Calu3 (cell line): Measurements from ENCODE around the gene SCEL. TPM values are rescaled to one million over a fixed set of nuclear protein-coding genes. Genes with fewer than 3 reads are reported as not detected.
A peak's percentile ranks its signal among the peaks of the same experiment; 100 is the strongest.

Experiments
- BruUV-seq: library from RNA; stranded (reverse); fragments of 400-500 nt; replicated peaks from 2 replicates; lab custom pipeline; 2021; lab: Mats Ljungman, UMichigan
- CTCF ChIA-PET: fragments of 300-600 bp; sonication (Branson Sonifier 250); formaldehyde crosslinking; loops from one replicate; lab custom pipeline; 2022; ENCODE audit warnings: antibody characterized with exemption; lab: Charles Lee
- DNase-seq: peaks from one replicate; pipeline ENCODE4 v3.0.0; 2022
- H3K27ac Mint-ChIP-seq: one replicate; pipeline ENCODE4 v1.8.0; 2022; ENCODE audit warnings: mixed read lengths; ENCODE audit not compliant: unreplicated experiment
- H3K27me3 Mint-ChIP-seq: one replicate; pipeline ENCODE4 v1.8.0; 2022; ENCODE audit warnings: mixed read lengths; ENCODE audit not compliant: unreplicated experiment
- H3K36me3 Mint-ChIP-seq: one replicate; pipeline ENCODE4 v1.8.0; 2022; ENCODE audit warnings: mild to moderate bottlenecking, moderate library complexity, mixed read lengths; ENCODE audit not compliant: insufficient read depth, unreplicated experiment
- H3K4me1 Mint-ChIP-seq: one replicate; pipeline ENCODE4 v1.8.0; 2022; ENCODE audit warnings: mild to moderate bottlenecking, low read depth, mixed read lengths; ENCODE audit not compliant: unreplicated experiment
- H3K4me3 Mint-ChIP-seq: one replicate; pipeline ENCODE4 v1.8.0; 2022; ENCODE audit warnings: mild to moderate bottlenecking, low read depth, moderate library complexity, mixed read lengths; ENCODE audit not compliant: unreplicated experiment
- H3K9me3 Mint-ChIP-seq: one replicate; pipeline ENCODE4 v1.8.0; 2022; ENCODE audit warnings: low read depth, mixed read lengths; ENCODE audit not compliant: unreplicated experiment
- intact Hi-C: fragments of 100-400 bp; cut with micrococcal nuclease; formaldehyde crosslinking; loops from one replicate; pipeline ENCODE4 v1.10.0; 2022; ENCODE audit not compliant: unreplicated experiment
- total RNA-seq: library from RNA; stranded (reverse); gene quantifications from 2 replicates; pipeline ENCODE4 v1.2.3, GENCODE V29; 2022
- TF ChIP-seq, protein P1 (sequence below): fragments of 200-600 bp; IDR thresholded peaks from one replicate; pipeline ENCODE4 v1.8.0; 2022; ENCODE audit warnings: antibody characterized with exemption; ENCODE audit not compliant: unreplicated experiment

SCEL gene
- total RNA-seq, 1 experiment from 2014 or later: 5.2 TPM

- H3K27ac Mint-ChIP-seq: no peak overlapping the region
- intact Hi-C loops: loop anchor here (5.0 kb wide), 2 partner anchors 36 to 51 kb away; no protein-coding TSS in a partner anchor
- no peaks in the 10 kb centered on the region for H3K27me3 Mint-ChIP-seq
- no peaks in the 10 kb centered on the region for H3K36me3 Mint-ChIP-seq
- H3K4me3 Mint-ChIP-seq: no peak overlapping the region
- no TSS peak for BruUV-seq
- CTCF ChIA-PET: no interaction called here
- TF ChIP-seq, protein P1, sequence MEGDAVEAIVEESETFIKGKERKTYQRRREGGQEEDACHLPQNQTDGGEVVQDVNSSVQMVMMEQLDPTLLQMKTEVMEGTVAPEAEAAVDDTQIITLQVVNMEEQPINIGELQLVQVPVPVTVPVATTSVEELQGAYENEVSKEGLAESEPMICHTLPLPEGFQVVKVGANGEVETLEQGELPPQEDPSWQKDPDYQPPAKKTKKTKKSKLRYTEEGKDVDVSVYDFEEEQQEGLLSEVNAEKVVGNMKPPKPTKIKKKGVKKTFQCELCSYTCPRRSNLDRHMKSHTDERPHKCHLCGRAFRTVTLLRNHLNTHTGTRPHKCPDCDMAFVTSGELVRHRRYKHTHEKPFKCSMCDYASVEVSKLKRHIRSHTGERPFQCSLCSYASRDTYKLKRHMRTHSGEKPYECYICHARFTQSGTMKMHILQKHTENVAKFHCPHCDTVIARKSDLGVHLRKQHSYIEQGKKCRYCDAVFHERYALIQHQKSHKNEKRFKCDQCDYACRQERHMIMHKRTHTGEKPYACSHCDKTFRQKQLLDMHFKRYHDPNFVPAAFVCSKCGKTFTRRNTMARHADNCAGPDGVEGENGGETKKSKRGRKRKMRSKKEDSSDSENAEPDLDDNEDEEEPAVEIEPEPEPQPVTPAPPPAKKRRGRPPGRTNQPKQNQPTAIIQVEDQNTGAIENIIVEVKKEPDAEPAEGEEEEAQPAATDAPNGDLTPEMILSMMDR: no peak
- no peak for DNase-seq
- H3K4me1 Mint-ChIP-seq: no peaks in the 10 kb centered on the region
- H3K9me3 Mint-ChIP-seq: no peaks in the 10 kb centered on the region
Observed at GRCh38 chr13:77558016-77558415, 22.5 kb downstream of the SCEL start.

DNA sequence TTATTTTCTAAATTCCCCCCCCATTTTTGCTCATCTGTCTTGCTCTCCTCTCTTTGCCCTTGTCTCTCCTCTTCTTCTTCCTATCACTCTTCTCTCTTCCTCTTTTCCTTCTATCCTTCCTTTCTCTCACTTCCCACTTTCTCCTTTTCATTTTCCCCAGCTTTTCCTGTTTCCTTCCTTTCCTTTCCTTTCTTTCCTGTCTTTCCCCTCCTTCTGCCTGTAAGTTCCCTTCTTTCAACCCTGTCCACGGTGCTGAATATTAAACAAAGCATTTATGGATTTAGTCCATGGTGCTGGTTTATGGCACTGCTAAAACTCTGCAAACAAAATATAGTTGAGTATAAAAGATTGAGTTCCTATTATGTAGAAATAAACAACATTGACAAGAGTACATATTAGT is 27.6 kb downstream of the SCEL start:
- no peak for DNase-seq
- intact Hi-C loops: no loop called here
- no TSS peak for BruUV-seq
- Mint-ChIP-seq H3K4me1 (no peaks in the 10 kb centered on the region), H3K36me3 (no peaks in the 10 kb centered on the region), H3K9me3 (no peaks in the 10 kb centered on the region), H3K27me3 (no peaks in the 10 kb centered on the region), H3K27ac (peak overlapping the region; percentile 7), H3K4me3 (no peak overlapping the region)
- TF ChIP-seq, protein P1: no peak
- CTCF ChIA-PET: no interaction called here

GRCh38 chr13:77565635-77566034 is 30.1 kb downstream of the SCEL start:
- no peaks in the 10 kb centered on the region for H3K4me1 Mint-ChIP-seq
- CTCF ChIA-PET: interaction anchor here (1.1 kb wide), 1 partner anchor 73 kb away, joined by 6 read pairs; no protein-coding TSS in a partner anchor
- no TSS peak for BruUV-seq
- H3K4me3 Mint-ChIP-seq: no peak overlapping the region
- no peaks in the 10 kb centered on the region for H3K9me3 Mint-ChIP-seq
- intact Hi-C loops: loop anchor here (1.0 kb wide), 1 partner anchor 72 kb away; no protein-coding TSS in a partner anchor
- H3K27ac Mint-ChIP-seq: no peak overlapping the region
- no peaks in the 10 kb centered on the region for H3K36me3 Mint-ChIP-seq
- no peaks in the 10 kb centered on the region for H3K27me3 Mint-ChIP-seq
- no peak for DNase-seq
- TF ChIP-seq, protein P1: no peak

DNA sequence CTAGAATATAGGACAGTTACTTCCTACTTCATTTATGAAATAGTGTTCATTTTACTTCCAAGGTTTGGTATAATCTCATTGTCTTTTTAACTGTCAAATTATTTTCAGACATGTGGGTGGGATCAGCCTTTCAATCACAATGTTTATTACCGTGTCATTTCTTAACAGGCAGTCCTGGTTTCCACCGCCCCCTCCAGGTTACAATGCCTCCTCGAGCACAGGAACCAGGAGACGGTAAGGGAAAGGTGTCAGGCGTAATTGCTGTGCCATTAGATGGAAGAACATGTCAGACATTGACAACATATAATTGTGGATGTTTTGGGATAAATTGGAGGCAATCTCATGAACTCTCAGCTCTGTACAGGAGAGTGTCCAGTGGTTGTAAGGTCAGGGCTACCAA is 36.5 kb downstream of the SCEL start:
- CTCF ChIA-PET: no interaction called here
- DNase-seq: no peak
- Mint-ChIP-seq H3K27me3 (no peaks in the 10 kb centered on the region), H3K4me1 (no peaks in the 10 kb centered on the region), H3K27ac (no peak overlapping the region), H3K4me3 (no peak overlapping the region), H3K36me3 (no peaks in the 10 kb centered on the region), H3K9me3 (no peaks in the 10 kb centered on the region)
- TF ChIP-seq, protein P1: no peak
- no TSS peak for BruUV-seq
- intact Hi-C loops: no loop called here
